A204.1 (cell line): ENCODE measurements around the gene ANKRD16.
"Not testable (repeated sequence)": the region's sequence is repeated elsewhere in the genome, so short reads cannot be mapped to it uniquely, and the experiment has no call there.

Experiments used
- FAIRE-seq: peaks from 2 replicates; lab custom pipeline; 2012; peaks lifted over from hg19 to GRCh38; lab: Jason Lieb, UNC

Gene ANKRD16

DNA sequence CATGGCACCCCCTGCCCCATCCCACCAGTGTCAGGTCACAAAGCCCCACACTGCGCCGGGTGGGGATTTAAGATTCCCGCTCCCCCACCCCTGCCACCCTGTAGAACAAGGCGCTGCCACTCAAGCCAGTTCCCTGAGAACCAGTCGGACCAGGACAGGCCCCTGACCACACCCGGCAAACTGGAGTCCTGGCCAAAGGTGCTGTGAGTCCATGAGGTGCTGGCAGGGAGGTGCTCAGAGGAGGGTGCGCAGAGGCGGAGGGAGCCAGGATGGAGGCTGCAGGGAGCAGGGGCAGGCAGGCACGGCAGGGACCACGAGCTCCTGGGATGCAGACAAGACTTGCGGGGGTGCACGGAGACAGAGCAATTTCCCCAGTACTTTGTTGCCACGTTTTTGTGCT is 56.7 kb downstream of the ANKRD16 start:
- FAIRE-seq: no peak

DNA sequence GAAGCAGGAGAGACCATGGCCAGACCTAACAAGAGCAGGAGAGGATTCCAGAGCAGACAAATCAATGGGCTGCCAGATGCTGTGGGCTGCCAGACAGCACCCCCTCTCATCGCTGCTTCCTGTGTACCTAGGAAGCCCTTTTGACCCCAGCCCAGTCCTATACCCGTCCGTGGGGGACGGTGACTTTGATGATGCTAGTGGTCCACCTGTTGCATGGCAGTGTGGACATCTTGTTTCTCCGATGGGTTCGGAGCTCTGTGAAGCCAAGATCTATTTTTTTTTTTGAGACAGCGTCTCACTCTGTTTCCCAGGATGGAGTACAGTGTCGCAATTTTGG is 58.3 kb downstream of the ANKRD16 start:
- FAIRE-seq: no peak

DNA sequence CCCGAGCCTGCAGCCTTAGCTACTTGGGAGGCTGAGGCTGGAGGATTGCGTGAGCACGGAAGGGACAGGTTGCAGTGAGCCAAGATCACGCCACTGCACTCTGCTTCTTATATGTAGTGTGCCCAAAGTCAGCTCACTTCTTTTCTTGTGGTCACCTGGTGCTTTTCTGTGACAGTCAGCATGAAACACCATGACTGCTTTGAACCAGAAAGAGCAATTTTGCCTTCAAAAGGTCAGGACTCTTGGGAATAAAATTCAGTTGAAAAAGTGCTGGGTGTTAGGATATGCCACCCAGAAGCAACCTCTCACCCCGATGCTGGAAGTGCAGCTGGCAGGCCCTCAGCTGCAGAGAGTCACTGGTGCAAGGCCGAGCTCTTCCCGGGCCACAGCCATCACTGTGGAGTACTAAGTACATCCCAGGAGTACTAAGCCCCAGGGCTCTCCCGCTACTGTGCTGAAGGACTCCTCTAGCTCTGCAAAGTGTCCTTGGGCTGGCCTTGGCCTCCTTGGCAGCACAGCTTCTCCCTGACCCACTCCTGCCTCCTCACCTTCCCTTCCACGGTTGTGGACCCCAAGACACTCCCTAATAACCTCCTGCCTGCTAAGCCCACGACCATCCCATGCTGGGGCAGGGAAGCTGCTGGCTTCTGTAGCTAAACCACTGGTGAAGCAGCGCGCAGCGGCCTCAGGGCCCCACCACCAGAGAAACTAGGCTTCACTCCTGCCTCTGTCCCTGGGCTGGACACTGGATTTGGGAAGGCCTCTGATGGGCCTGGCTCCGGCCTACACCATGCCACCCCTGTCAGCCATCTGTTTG is 58.9 kb downstream of the ANKRD16 start:
- FAIRE-seq: no peak

DNA sequence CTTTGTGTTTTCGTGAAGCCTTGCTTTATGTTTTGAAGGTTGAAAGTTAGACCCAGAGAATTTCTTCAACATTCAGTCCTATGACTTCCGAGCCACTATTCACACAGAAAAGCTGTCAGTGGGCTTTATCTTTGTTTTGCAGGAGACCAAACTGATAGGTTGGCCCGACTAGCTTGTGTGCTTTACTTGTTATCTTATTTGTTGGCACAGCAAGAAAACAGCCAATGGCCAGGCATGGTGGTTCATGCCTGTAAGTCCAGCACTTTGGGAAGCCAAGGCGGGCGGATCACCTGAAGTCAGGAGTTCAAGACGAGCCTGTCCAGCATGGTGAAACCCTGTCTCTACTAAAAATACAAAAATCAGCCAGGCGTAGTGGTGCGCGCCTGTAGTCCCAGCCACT is 60.4 kb downstream of the ANKRD16 start:
- FAIRE-seq: no peak

DNA sequence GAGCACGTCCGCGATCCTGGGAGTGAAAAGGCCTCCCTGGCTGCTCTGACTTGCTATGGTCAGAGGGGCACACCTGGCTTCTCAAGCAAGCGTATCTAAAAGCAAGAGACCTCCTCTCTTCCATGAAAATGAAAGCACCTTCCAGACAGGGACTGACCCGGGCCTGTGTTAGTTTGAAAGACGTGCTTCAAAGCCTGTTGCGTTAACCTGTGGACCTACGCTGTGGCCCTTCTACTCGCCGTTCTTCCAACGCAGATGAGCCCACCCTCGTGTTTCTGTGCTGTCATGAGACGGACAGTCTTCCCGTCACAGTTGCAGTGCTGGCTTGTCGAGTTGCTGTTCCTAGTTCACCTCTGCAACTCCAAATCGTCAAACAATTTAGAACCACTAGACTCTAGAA is 61.0 kb downstream of the ANKRD16 start:
- FAIRE-seq: no peak

DNA sequence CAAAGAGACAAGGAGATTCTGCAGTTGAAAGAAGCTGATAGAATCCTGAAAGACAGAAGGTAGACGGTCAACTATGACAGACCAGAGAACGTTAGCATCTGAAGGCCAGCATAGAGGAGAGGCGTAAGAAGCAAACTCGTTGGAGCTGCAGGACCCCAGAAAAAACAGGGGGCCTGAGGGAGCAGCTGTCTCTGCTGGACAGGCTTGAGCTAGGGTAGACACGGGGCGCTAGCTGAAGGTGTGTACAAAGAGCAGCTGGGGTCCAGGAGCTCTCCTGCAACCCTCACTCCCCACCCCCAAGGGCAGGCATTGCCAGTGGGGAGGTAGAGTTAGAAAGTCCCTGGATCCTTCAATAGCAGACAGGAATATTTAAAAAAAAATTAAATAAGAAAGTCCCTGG is 61.9 kb downstream of the ANKRD16 start:
- FAIRE-seq: no peak

DNA sequence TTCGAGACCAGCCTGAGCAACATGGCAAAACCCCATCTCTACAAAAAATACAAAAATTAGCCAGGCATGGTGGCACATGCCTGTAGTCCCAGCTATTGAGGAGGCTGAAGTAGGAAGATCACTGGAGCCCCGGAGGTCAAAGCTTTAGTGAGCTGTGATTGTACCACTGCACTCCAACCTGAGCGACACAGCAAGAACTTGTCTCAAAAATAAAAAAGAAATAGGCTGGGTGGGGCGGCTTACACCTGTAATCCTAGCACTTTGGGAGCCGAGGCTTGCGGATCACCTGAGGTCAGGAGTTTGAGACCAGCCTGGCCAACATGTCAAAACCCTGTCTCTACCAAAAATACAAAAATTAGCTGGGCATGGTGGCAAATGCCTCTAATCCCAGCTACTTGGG is 63.2 kb downstream of the ANKRD16 start:
- FAIRE-seq: not testable (repeated sequence)

DNA sequence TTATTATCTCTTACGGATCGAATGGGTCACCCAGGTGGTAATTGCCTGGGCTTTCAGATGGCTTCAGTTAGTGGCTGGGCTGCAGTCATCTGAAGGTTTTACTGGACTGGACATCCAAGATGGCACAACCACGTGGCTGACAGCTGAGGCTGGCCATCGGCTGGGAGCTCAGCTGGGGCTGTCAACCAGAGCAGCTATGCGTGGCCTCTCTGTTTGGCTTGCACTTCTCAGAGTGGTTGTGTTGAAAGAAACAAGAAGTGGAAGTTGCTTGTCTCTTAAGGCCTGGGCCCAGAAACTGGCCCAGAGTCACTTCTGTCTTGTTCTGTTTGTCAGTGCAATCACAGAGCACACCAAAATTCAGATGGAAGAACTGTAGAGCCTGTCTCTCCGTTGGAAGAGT is 70.8 kb downstream of the ANKRD16 start:
- FAIRE-seq: no peak

DNA sequence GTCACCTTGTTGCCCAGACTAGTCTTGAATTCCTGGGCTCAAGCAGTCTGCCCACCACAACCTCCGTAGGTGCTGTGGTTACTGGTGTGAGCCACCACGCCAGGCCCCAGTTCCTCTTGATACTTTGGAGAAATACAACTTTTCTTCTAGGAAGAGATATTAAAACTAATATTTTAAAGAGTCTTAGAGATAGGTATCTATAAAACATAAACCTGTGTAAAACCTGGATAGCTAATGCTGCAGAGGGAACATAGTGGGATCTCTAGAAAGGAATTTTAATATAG is 71.7 kb downstream of the ANKRD16 start:
- FAIRE-seq: no peak

DNA sequence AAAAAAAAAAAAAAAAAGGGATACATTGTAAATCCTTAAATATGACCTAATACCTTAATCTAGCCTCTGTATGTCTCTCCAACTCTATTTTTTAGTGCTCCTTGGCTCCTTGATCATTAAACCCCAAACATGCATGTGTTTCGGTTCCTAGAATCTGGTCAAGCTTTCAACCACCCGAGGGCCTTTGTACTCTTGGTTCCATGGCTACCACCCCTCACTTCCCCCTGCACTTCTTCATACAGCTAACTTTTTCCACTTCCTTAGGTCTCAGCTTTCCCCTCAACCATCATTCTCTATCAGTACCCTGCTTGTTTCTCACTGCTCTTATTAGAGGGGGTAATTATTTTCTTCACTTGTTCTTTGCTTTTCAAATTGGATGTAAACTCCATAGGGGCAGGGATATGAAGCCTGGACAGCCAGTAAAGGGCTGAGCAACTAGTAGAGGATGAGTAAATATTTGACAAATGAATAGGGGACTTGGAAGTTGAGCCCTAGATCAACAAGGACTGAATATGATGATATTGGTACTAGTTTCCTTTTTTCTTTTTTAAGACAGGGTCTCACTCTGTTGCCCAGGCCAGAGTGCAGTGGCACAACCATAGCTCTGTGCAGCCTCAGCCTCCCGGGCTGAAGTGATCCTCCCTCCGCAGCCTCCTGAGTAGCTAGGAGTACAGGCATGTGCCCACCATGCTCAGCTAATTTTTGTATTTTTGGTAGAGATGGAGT is 72.2 kb downstream of the ANKRD16 start:
- FAIRE-seq: no peak

DNA sequence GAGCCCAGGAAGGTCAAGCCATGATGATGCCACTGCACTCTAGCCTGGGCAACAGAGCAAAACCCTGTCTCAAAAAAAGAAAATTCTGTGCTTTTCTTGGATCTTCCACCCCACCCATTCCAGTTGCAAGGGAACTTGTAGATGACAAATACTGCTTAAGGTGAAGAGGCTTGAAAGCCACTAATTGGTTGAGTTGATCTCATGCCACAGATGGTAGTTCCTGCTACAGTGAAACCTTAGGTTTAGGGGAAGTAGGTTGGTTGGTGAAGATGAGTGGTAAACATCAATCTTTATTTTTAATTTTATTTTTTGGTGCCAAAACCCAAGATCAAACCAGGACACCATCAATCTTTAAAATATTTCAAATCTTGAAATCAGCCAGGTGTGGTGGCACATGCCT is 73.5 kb downstream of the ANKRD16 start:
- no peak for FAIRE-seq

DNA sequence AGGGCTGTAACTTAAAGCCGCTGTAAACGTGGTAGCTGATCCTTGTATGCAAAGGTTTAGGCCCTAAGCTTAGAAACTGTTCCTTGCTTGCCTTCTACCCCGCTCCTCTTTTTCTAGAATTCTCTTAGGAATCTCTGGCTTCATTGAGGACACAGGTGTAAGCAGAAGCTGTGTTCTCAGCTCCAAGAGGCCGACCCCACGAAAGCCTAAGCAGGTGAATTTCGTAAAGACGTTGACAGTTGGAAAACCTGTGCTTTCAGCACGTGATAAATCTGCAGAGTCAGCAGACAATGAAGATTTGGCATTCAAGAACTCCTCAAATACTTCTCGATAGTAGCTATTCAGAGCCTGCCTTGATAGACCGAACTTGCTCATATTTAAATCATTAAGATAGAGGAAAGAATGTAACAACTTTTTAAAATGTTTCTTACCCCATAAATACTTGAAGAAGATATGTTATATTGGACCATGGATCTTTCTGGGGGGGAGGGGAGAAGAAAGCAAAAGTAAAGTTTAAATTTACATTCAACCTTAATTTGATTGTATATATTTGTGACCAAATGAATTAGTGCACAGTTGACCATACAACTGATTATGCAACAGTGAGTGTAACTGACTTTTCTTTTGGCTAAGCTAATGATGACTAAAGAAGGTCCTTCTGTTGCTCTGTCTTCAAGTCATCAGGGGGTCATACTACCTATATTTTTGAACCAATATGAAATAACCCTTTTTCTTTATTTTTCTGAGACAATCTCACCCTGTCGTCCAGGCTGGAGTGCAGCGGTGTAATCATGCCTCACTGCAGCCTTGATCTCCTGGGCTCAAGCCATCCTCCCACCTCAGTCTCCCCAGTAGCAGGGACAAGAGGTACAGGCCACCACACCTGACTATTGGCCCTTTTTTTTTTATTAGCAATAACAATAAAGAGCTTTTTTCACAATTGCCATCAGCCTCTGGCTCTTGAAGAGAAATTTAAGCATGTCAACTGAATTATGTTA is 75.3 kb downstream of the ANKRD16 start:
- FAIRE-seq: no peak

DNA sequence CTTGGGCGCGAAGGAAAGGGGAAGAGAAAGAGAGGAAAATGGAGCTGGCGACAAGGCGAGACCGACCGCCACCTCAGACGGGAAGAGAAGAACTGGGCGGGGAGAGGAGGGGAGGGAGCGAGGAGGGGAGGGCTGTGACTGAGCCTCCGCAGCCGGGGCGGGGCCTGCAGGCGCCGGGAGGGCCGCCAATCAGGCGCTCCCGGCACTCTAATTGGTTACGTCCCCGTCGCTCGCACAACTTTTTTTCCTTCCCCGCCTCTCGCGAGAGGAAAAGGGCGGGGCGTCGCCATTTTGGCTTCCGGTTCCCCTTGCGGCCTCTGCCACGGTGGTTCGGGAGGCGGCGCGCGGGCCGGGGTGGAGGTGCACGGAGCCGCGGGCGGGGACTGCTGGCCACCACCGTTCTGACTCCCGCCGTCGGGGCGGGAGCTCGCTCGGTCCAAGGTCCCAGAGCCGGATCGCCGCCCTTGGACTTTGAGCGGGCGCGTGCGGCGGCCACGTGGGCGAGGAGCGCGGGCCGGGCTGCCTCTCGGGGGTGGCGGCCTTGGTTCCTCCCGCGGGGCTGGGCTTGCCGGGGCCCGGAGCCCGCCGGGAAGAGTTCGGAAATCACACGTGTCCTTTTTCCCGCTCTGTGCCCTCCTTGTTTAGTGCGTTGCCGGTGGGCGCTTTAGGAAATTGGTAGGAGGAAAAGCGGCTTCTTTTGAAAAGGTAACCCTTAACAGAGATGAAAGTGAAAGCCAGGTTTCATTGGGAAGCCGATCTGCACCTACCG is 76.2 kb downstream of the ANKRD16 start, which contains the start of gene GDI2:
GDI2 (minus strand) TSS at position 94 of the 769 bp plus-strand sequence. CDS start 176 bp downstream, outside the sequence.
- FAIRE-seq: no peak

DNA sequence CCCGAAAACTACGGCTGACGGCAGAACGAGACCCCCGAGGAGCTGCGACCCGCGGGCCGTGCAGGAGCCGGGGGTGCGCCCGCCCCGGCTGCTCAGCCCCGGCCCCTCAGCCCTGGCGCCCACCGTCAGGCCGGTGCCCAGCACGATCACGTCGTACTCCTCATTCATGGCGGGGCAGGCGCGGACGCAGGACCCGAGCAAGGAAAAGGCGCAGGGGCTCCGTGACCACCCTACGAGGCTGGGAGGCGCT is 76.7 kb downstream of the ANKRD16 start:
- no peak for FAIRE-seq

DNA sequence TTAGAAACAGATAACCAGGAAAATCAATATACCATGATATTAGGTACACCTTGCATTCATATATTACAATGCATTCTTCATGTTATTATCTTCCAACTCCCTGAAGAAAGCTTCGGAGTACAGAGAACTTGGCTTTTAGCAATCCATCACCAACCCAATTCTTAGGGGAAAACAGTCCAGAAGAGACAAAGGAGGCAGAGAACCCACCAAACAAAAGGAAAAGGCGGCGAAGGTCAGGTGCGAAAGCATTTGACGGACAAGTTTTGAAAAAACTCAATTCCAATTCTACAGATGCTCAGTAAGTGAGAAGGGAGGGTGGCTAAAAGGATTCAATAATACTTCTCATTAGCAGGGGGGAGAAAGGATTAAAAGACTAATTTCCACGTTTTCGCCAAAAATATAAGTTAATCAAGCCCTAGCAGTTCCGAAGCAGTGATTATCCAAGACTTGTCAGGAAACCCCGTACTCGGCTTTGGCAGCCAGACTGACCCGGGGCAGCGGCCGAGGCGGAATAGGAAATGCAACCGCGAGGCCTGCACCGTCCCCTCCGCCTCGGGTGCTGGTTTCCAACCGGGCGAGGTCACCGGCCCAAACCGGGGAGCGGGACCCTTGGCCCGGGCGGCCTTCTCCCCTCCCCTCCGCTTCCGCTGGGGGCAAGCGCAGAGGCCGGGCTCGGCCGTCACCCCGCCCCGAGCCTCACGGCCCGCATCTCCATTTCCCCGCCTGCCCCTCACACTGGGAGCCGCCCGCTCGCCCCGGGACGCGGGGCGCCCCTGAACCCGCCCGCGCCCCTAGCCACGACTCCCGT is 77.2 kb downstream of the ANKRD16 start:
- FAIRE-seq: no peak
